ENCODE data around the gene PRKAG2.
"Not testable (repeated sequence)": the region's sequence is repeated elsewhere in the genome, so short reads cannot be mapped to it uniquely, and the experiment has no call there.

The PRKAG2 gene

DNA sequence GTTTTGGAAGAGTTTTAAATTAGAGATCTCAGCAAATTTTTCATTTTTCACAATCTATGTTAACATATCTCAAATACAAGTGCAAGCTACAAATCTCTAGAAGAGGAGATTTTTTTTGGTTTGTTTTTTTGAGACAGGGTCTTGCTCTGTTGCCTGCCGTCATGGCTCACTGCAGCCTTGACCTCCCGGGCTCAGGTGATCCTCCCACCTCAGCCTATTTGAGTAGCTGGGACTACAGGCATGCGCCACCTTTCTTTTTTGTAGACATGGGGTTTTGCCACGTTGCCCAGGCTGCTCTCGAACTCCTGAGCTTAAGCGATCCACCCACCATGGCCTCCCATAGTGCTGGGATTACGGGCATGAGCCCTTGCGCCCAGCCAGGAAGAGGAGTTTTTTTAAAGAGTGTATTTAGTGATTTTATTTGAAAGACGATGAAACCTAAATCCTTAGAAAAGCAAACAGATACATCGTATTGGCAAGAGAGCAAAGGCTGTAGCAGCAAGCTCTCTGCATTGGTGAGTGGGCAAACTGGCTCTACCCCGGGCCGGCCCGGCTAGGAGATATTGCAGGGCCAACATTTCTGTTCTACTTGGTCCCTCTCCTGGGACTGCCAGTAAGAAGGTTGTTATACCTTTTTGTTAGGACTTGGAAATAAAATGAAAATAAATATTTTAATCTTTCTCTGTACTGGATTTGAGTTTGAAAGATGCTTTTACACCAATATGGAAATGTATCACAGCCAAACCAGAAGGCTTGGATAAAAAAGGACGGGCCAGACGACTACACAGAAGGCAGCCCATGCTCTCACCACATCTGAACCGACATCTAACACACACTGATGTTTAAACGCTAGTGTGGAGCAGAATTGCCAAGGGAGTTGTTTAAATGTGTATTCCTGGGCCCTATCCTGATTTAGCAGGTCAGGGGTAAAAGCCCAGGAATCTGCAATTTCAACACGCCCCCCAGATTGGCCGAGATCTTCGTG, 307.7 kb downstream of the PRKAG2 start:
- no peak for DNase-seq

DNA sequence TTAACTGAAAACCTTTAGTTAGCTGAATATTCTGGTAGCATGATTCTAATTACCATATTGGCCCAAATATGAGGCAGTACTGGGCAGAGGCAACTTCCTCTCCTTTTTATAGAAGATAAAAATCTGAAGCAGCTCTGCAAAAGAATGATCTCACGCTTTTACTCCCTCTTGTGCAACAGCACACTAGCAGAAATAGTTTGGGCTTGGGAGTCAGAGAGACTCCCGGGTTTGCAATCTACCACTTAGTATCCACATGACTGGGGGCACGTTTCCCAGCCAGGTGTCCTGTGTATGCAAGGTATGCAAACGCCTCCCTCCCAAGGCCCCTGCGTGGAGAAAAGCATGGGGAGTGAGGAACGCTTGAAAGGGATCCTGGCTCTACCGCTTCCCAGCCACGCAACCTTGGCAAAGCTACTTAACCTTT, 310.0 kb downstream of the PRKAG2 start:
- DNase-seq: no peak

GRCh38 chr7:151565541-151565940, 311.4 kb downstream of the PRKAG2 start:
- no peak for DNase-seq

- no peak for DNase-seq
Observed at GRCh38 chr7:151560243-151560642, 316.7 kb downstream of the PRKAG2 start.

GRCh38 chr7:151559557-151560183, 317.2 kb downstream of the PRKAG2 start:
- DNase-seq: no peak

DNA sequence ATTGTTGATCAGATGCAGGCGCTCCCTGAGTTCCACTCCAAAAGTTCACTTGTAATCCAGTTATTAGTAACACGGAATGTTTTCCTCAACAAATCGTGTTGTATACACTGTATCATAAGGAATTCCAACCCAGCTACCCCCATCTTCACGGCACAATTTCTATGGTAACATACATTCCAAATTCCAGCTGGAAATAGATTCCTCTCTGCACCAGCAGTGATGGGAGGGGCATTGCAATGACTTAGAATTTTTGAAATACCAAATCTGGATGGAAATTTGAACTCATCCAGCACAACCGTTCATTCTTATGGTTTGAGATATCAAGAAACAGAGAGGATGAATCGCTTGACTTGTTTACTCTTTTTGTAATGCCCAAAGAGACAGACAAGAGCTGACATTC, 318.3 kb downstream of the PRKAG2 start:
- DNase-seq: no peak

DNA sequence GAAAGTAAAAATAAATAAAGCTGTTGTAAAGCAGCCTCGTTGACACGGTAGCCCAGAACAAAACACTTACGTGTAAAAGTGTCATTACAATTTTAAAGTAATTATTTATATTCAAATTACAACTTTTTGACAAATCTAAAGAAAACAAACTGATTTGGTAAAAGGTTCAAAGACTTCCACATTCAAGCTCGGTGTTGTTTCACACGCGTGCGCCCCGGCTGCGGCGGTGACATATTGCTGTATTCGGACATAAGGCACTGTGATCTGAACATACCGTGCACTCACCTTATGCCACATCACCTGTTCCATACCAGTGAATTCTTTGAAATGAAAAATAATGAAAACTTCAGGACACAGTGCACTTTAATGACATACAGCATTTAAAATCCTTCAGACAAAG, 320.3 kb downstream of the PRKAG2 start:
- DNase-seq: no peak

DNA sequence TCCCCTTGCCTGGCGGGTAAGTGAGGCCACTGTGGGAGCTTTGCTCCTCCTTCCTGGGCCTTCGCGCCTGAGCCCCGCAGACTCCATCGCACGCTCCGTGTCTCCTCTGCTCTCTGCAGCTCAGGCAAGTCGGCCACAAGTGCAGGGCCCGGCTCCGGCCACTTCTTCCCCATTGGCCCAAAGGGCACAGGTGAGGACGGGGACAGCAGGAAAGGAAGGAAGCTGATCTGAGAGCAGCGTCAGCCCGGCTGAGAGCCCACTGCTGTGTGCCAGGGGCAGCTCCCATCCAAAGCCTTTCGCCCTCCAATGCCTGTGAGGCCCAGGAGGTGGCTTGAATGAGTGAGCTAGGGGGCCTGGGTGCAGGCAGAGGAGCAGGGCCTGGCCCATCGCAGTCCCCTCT, 323.6 kb downstream of the PRKAG2 start:
- no peak for DNase-seq

DNA sequence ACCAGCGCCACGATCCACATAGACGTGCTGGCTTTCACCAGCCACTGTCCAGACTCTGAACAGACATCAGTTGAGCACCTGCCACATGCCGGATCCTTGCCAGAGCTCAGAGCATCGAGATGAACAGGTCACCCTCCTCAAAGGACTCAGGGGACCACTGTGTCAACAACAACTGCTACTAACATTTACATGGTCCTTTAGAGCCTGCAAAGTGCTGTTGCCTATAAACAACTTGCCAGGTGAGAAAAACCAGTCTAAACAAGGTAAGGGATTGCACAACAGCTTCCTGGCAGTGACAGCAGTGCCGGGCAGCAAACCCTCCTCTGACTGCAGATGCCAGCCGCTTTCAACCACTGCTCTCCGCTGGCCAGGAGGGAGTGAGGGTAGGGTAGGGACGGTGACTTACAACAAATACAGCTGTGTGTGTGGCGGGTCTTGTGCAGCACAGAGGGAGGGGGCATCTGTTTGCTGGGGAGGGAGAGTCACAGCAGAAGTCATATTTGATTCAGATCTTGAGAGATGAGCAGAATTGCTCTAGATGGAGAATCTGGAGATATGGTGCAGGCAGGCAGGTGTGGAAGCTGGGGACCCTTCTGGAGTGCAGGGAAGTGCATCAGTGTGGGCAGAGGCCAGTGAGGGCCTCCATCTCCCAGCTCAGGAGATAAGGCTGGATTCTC, 324.4 kb downstream of the PRKAG2 start:
- DNase-seq: no peak

DNA sequence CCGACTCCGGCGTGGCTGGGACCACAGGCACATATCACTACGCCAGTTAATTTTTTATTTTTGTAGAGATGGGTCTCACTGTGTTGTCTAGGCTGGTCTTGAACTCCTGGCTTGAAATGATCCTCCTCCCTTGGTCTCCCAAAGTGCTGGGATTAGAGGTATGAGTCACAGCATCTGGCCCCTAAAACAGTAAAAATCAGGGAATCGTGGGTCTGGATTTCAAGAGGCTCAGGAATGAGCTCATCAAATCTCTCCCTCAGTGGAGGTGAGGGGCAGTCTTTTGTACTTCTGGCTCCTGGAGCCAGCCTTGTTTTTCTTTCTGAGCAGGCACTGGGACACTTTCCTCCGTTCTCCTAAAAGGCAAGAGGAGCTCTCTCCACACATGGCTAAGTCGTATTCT, 325.1 kb downstream of the PRKAG2 start:
- DNase-seq: no peak

- no peak for DNase-seq
Observed at GRCh38 chr7:151550656-151551286, 326.1 kb downstream of the PRKAG2 start.

DNA sequence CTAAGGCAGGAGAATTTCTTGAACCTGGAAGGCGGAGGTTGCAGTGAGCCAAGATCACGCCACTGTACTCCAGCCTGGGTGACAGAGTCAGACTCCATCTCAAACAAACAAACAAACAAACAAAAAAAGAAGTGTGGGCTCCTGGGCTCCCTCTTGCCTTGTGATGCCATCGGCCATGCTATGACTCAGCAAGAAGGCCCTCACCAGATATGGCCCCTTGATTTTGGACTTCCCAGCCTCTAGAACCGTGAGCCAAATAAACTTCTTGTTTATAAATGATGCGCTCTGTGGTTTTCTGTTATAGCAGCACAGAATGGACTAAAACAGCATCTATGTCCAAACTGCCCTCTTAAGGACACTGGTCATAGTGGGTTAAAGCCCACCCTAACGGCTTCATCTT, 327.3 kb downstream of the PRKAG2 start:
- no peak for DNase-seq

- no peak for DNase-seq
Observed at GRCh38 chr7:151549083-151549482, 327.8 kb downstream of the PRKAG2 start.

DNA sequence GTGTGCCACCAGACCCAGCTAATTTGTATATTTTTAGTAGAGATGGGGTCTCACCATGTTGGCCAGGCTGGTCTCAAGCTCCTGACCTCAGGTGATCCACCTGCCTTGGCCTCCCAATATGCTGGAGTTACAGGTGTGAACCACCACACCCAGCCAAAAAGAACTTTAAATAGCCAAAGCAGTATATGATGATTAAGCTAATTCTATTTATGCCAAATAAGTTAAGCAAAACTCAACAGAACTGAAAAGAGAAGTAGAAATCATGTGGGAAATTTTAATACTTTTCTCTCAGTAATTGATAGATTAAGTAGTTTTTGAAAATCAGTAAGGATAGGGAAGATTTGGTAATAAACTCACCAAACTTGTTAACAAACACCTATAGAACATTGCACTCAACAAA, 332.7 kb downstream of the PRKAG2 start:
- DNase-seq: no peak

DNA sequence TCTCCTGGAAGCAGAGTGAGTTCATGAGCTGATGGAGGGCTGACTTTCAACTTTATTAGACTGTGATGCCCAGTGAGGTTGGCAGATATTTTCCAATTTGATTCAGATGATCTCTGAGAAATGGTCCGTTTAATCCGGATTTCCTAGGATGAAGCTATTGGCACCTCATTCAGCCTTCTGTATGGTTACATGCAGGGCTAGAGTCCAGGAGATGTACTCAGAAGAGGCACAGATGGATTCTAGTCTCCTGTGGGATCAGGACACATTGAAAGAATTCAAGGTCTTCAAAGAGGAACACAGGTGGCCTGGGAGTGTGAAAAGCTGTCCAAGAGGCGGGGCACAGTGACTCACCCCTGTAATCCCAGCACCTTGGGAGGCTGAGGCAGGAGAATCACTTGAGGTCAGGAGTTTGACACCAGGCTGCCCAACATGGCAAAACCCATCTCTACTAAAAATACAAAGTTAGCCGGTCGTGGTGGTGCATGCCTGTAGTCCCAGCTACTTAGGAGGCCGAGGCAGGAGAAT, 334.2 kb downstream of the PRKAG2 start:
- DNase-seq: no peak

DNA sequence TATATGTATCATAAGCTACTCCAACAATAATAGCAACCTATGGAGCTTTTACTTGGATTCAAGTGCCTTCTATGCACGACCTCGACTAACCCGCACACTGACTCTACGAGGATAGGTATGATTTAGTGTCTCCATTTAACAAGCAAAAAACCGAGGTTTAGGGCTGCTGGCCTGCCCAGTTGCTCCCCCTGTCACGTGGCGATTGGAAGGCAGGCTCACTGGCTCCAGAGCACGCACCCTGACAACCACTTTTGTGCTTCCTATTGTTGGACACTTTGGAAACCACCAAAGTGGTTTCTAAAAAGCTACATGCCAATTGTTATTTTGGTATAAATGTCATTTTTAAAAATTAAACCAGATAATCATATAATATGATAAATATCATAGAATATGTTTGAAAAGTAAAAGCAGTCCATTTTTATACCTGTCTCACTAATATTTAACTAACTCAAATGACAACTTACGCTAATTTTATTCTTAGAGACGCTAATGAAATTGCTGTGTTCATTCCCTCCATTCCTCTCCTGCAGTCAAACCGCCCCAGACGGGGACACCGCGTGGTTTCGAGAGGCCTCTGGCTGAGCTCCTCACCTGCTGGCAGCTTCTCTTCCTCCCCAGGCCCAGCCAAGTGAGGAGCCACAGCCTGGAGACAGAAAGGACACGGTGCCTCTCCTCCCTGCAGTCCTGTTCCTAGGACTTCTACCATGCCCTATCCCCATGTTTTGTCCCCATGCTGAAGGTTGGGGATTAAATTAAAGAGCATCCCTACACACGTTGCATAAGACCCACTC, 335.0 kb downstream of the PRKAG2 start:
- DNase-seq: no peak

- DNase-seq: no peak
Observed at GRCh38 chr7:151540146-151540545, 336.8 kb downstream of the PRKAG2 start.

- DNase-seq: no peak
Observed at GRCh38 chr7:151539088-151539671, 337.7 kb downstream of the PRKAG2 start.

- no peak for DNase-seq
Observed at GRCh38 chr7:151537818-151538561, 338.9 kb downstream of the PRKAG2 start.

DNA sequence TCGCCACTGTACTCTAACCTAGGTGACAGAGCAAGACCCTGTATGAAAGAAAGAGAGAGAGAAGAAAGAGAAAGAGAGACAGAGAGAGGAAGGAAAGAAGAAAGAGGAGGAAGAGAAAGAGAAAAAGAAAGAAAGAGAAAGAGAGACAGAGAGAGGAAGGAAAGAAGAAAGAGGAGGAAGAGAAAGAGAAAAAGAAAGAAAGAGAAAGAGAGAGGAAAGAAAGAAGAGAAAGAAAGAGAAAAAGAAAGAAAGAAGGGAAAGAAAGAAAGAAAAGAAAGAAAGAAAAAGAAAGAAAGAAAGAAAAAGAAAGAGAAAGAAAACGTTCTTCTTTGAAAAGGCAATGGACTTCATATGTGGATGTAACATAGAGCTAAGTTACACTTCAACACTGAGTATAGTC, 340.7 kb downstream of the PRKAG2 start:
- not testable (repeated sequence) for DNase-seq

GRCh38 chr7:151529842-151530241, 347.1 kb downstream of the PRKAG2 start:
- no peak for DNase-seq
